Measurements from ENCODE around the gene CYTH2. TPM values are rescaled to one million over a fixed set of nuclear protein-coding genes. Genes with fewer than 3 reads are reported as not detected.

The CYTH2 gene
- total and polyA plus RNA-seq, 11 donors = 12.3 to 55.3 (median 31.0) TPM

DNA sequence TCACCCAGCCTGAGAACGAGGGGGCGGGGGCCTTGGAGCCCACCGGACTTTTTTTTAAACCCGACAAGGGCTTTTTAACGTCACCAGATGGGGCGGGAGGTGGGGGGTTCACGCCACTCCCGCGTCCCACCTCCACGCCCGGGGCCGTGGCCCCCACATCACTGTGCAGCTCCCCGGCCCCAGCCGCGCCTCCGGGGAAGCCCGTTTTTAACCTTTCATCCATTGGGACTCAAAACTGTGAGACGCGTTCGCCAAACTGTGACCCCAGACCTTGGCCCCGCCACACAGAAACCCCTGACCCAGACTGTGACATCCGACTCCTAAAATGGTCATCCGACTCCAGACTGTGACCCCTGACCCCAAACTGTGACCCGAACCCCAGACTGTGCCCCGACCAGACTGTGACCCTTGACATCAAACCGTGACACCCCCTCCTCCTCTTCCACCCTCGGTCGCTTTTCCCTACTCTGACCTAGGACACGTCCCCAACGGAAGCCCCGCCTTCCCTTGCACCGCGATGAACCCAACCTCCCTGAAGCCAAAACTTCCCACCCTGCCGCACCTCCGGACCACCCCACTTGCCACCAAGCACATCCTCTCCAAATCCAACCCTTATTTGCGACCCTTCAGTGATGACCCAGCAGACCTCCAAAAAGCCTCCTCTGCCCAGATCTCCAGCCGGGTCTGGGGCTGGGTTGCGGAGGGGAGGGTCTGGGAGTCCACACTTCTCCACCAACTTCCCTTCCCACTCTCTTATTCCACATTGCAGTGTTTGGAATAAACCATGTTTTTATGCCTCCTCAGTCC, 24.8 kb upstream of the CYTH2 start:
- 18 to 25% (median 21%) methylated on average over 33 to 38 of the region's 38 CpGs for WGBS, 4 donors
- H3K9me3 ChIP-seq = no peaks in the 10 kb centered on the region
- intact Hi-C loops (cut with DNase I) = loop anchor here in 2 of 10 donors (2.0 kb wide), 2 partner anchors 26 to 54 kb away; partner anchors contain the start of gene KDELR1 (in 1 of the 2)
- H3K4me1 ChIP-seq = peaks cover 0 to 27% (median 19%) of the 10 kb centered on the region in 12 donors
- TF ChIP-seq POLR2A (IDR thresholded peaks at IDR 0.05) = no peak
- TF ChIP-seq, protein P1, sequence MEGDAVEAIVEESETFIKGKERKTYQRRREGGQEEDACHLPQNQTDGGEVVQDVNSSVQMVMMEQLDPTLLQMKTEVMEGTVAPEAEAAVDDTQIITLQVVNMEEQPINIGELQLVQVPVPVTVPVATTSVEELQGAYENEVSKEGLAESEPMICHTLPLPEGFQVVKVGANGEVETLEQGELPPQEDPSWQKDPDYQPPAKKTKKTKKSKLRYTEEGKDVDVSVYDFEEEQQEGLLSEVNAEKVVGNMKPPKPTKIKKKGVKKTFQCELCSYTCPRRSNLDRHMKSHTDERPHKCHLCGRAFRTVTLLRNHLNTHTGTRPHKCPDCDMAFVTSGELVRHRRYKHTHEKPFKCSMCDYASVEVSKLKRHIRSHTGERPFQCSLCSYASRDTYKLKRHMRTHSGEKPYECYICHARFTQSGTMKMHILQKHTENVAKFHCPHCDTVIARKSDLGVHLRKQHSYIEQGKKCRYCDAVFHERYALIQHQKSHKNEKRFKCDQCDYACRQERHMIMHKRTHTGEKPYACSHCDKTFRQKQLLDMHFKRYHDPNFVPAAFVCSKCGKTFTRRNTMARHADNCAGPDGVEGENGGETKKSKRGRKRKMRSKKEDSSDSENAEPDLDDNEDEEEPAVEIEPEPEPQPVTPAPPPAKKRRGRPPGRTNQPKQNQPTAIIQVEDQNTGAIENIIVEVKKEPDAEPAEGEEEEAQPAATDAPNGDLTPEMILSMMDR (IDR thresholded peaks at IDR 0.05) = no peak
- ATAC-seq (no peak), DNase-seq (no peak)
- peak overlapping the region in 10 of 12 donors; percentile 75 to 94 (median 88) for H3K27ac ChIP-seq
- H3K36me3 ChIP-seq = peaks cover 0 to 24% (median 21%) of the 10 kb centered on the region in 9 donors
- H3K27me3 ChIP-seq = peaks cover 4 to 30% (median 15%) of the 10 kb centered on the region in 9 donors
- H3K4me3 ChIP-seq = peak overlapping the region in 11 of 12 donors; percentile 12 to 98 (median 91)

DNA sequence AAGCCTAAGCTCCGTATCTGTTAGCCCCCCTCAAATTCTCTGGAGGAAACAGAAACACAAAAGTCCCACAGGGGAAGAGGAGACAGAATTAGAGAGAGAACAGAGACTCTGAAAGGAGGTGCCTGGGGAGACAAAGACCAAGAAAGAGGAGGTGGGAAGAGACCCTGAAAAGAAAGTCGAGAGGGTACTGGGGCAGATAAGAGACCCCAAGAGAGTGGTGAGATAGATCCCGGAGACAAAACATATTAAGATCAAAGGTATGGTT, 24.3 kb upstream of the CYTH2 start:
- DNase-seq = no peak
- intact Hi-C loops (cut with DNase I) = loop anchor here in 4 of 10 donors (1.0 to 5.0 kb wide), 5 partner anchors 23 to 123 kb away; partner anchors contain the start of genes KDELR1 (in 2 of the 4) and GRIN2D (in 1 of the 4)
- peak overlapping the region in 11 of 12 donors; percentile 75 to 94 (median 88) for H3K27ac ChIP-seq
- WGBS, 4 donors = 14 to 29% (median 25%) methylated on average over 3 of the region's 3 CpGs
- H3K4me1 ChIP-seq = peaks cover 0 to 27% (median 19%) of the 10 kb centered on the region in 12 donors
- no peaks in the 10 kb centered on the region for H3K9me3 ChIP-seq
- H3K36me3 ChIP-seq = peaks cover 0 to 29% (median 26%) of the 10 kb centered on the region in 9 donors
- H3K4me3 ChIP-seq = peak overlapping the region in 11 of 12 donors; percentile 12 to 98 (median 91)
- ATAC-seq = no peak
- TF ChIP-seq POLR2A (IDR thresholded peaks at IDR 0.05) = no peak
- TF ChIP-seq, protein P1 (IDR thresholded peaks at IDR 0.05) = no peak
- H3K27me3 ChIP-seq = peaks cover 4 to 29% (median 15%) of the 10 kb centered on the region in 9 donors

DNA sequence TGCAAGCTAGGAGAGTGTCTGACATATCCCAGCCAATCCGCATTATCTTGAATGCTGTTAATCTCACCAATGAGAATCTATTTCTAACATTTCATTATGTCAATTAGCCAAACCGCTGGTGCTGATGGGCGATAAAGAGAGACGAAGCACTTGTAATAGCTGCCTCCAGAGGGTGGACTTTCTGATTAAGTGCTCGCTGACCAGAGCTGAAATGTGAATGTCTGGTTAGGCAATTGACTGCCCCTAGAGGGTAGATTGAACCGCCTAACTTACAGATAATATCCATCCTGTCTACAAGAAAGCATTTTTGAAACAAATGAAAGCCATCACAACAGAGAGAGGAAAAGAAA, 23.9 kb upstream of the CYTH2 start:
- Histone ChIP-seq H3K4me1 (peaks cover 0 to 27% (median 19%) of the 10 kb centered on the region in 12 donors), H3K36me3 (peaks cover 0 to 33% (median 29%) of the 10 kb centered on the region in 9 donors), H3K27ac (peak overlapping the region; percentile 12 to 94 (median 88)), H3K27me3 (peaks cover 4 to 29% (median 15%) of the 10 kb centered on the region in 9 donors), H3K4me3 (peak overlapping the region; percentile 60 to 98 (median 89)), H3K9me3 (no peaks in the 10 kb centered on the region)
- intact Hi-C loops (cut with DNase I) = loop anchor here in 4 of 10 donors (1.0 to 5.0 kb wide), 5 partner anchors 23 to 123 kb away; partner anchors contain the start of genes KDELR1 (in 2 of the 4) and GRIN2D (in 1 of the 4)
- ATAC-seq = peak; percentile 57 to 78 (median 76)
- 2 to 6% (median 4%) methylated on average over 6 of the region's 6 CpGs for WGBS, 4 donors
- DNase-seq = peak in 1 of 5 donors; percentile 50
- TF ChIP-seq POLR2A (IDR thresholded peaks at IDR 0.05) = no peak
- TF ChIP-seq, protein P1 (IDR thresholded peaks at IDR 0.05) = peak; percentile 19 to 72 (median 36)
